NK-92 (cell line): ENCODE data around the gene PAX4.

ENCODE experiments used
- DNase-seq: peaks from one replicate; lab custom pipeline; 2025; ENCODE audit not compliant: unreplicated experiment; lab: John Stamatoyannopoulos, UW

Gene PAX4

DNA sequence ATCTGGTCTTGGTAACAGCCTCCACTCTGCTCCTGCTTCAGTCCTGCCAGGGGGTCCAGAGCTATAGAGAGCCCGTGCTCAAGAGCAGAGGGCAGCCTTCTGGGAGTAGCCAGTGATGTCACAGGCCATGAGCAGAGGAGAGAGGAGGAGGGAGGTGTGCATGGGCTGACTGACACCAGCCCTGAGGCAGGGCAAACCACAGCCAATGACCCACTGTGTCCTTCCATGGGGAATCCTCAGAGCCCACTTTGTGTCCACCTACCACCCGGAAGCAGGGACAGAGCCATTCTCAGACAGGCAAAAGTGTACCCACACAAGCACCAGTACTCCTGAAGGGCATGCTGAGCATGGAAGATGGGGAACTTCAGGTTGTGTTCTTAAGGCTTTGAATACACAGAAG, at the start of gene PAX4:
TSS of gene PAX4 (minus strand) at position 101 of the 400 bp plus-strand sequence. CDS start 2,214 bp downstream, outside the sequence.
- no peak for DNase-seq

DNA sequence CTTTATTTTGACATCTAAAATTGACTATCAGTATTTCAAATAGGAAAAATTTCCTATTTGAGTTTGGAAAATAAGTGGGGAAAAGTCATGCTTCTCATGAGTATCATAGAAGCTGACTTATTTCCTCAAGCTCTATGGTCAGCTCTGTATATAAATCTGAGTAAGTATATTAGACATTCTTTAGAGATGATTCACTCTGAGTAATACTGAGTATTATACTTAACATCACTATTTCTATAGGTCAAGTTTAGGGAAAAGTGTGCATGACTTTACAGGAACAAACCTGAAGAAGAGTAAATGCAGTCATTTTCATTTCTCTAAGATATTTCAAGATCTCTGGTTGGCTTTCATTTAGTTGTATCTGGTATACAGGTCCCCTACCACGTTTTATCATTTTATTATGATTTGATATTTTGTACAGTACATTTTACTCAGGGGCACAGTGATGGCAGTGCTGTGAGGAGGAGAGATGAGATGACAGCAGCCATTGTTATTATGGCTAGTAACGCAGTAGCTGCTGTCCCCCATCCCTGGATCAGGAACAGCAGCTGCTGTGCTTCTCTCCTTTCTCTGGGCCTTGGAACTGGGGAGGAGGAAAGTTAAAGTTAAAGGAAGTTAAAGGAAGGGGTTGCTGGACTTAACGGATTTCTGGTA, 49.2 kb upstream of the PAX4 start:
- DNase-seq = no peak

DNA sequence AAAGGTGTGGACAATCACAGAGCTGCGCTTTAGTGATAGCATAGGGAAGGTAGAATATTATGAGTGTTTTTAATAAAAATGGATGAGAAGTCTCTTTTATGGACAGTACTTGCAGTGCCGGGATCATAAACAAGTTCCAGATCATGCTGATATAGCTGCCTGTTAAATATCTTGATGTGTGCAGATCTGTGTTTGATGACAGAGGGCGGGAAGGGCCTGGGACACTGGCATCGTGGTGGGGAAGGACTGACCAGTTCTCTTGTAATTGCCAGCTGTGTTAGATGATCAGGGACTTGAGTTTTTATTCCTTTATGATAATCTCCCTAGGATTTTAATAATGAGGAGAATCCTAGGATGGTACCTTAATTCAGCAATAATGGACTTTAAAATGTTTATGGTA, 48.7 kb upstream of the PAX4 start:
- DNase-seq = no peak

DNA sequence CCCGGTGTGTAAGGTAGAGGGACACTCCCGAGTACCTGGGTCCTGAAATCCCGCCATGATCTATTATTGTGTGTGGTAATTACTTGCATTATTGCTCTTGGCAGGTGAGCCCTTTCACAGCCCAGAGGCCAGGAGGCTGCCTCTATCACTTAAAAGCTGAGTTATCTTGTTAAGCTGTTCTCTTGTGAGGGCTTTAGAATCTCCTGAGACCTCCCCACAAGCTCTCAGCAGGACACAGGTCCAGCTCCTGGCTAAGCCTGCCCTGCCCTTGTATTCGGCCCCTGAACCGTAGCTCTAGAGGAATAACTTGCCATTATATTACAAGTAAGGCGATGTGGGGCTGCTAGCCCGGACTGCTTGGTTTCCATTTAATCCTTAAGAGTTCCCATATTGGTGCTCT, 48.0 kb upstream of the PAX4 start:
- DNase-seq = no peak

DNA sequence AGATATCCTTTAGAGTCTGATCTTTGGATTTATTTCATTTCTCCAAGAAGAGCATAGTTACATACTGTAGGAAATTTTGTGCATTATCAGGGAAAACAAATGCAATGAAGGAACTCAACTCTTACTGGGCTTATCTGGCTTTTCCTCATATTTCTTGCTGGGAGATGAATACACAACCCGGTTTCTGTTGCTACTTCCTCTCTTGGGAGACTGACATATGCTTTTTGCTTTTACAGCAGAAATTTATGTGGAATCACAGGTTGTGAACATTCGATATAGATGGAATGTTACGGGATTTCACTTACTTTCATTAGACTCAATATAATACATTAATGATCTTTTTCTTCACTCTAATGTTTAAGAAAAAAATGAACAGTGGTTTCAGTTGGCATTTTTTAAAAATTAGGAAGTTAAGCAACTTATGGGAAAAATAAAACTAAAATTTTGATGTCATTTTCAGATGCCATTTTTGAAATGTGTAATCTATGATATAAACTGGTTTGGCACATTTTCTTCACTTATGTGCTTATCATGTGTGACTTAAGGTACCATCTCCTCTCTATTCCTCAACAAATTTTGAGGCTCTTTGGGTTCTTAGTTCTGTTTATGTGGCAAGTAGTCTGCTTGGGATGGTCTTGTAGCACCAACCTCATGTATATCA, 41.2 kb upstream of the PAX4 start:
- no peak for DNase-seq

GRCh38 chr7:127657500-127657899, 39.6 kb upstream of the PAX4 start:
- no peak for DNase-seq

DNA sequence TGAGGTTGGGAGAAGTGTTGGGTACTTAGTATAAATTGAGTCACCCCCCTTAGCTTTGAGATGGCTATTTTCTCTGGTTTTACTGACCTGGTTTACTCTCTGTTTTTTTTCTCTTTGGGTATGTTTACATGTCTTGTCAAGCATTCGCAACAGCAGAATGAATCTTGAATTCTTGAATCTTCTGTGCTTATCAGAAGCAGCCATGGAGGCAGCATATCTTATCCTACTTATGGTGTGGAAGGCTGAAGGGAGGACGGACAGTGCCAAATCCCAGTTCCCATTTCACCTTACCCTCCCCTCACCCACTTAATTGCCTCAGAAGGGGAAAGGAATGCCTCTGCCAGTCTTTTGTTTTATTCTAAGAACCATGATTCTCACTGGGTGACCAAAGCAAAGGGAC, 37.8 kb upstream of the PAX4 start:
- no peak for DNase-seq

- DNase-seq = no peak
Measured at GRCh38 chr7:127654404-127655394, 36.8 kb upstream of the PAX4 start.

- no peak for DNase-seq
Measured at GRCh38 chr7:127653396-127653795, 35.5 kb upstream of the PAX4 start.

DNA sequence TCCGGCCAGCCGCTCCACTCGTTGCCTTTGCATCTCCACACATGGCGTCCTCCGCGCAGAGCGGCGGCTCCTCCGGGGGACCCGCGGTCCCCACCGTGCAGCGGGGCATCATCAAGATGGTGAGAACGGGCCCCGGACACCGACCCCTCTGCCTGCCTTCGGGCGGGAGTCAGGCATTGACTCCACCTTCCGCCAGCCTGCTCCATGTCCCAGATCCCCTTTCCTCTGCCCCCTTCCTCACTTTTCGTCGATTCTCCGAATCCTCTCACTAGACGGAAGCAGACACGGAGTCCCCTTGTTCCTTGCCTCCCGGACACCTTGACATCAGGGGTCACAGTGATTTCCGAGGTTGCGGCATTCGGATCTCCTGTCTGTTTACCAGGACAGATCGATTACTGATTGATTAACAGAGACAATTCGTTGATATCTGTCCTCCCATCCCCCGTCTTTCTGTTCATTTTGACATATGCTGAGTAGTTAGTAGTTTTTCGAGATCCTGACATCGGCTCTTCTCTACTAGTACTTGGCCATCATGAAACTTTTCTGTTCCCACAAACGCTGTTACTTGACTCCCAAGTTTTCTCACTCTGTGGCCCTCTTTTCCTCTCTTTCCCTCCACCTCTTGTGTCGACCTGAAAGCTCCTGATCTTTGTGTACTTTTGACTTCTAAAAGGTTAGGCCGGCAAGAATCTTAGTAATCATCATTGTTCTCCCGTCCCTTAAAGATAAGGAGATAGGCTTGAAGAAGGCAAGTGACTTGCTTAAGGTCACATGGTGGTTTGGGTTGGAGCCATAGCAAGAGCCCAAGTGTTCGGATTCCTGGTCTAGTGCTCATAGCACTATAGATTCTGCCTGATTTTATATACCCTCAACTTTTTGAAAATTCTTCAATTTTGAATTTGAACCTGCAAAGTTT, 34.6 kb upstream of the PAX4 start:
- DNase-seq = no peak

DNA sequence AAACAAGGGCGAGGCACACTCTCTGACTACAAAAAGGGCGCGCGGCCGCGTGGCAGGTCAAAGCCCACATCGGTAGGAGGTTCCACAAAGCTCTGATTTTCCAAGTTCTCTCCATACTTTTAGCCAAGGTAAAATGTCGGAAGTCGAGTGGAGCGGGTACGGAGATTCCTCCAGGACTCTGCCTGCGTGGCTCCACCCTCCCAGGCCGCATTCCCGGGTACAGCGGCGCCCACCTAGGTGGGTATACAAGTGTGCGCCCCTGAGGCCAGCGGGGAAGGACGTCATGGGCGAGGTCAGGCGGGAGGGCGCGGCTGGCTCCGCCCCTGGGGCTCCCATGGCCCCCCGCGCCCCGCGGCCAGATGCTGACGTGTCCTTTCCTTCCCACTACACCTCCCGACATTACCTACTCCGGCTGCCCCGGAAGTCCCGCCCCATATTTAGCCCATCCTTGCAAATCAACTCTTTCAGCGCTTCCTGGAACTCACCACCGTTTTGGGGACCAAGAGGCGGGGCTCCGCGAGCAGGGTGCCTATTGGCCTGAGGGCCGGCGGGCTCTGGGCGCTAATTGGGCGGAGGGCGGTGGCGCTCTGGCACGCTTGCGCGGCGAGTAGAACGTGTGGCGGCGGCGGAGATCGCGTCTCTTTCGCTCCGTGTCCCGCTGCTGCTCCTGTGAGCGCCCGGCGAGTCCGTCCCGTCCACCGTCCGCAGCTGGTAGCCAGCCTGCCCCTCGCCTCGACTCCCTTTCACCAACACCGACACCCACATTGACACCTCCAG, 33.8 kb upstream of the PAX4 start, which contains the start of gene SND1:
TSS of gene SND1 (plus strand) at position 639 of the 777 bp plus-strand sequence. CDS start 180 bp downstream, outside the sequence.
- peak; percentile 90 for DNase-seq

DNA sequence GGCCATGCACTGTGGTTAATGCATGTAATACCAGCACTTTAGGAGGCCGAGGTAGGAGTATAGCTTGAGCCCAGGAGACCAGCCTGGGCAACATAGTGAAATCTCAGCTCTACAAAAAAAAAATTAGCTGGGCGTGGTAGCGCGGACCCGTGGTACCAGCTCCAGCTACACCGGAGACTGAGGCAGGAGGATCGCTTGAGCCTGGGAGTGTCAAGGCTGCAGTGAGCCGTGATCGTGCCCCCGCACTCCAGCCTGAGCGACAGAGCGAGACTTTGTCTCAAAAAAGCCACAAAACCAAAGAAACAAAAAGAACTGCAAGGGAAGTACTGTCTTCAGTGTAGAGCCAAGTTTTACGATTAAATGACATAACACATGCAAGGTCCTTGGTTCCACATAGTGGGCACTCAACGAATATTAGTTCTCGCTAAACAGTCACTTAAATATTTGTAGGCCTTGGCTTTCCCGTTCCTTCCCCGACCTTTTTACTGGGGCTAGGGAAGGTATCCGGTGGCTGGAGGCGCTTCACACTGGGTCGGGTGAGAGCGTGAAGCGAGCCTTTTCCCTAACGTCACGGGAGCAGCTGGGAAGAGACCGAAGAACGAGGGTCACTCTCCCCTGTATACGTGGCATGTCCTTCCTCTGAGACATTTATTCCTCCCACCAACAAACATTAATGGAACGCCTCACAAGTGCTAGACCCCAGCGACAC, 33.1 kb upstream of the PAX4 start:
- no peak for DNase-seq

DNA sequence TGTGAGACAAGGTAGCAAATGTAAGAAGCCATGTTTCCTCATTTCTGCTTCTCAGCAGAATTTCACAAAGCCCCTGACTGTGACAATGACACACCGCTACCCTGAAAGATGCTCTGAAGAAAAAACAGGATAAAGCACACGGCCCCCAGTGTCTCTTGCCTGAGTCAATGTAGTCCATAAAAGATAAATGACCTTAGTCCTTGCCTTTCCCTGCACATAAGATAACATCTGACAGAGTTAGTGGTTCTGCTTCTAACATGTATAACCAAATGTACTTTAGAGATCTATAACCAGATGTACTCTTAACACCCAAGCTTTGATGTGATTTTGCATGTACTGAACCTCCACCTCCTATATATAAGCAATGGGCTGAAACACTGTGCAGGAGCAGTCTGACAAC, 31.0 kb upstream of the PAX4 start:
- DNase-seq = no peak

DNA sequence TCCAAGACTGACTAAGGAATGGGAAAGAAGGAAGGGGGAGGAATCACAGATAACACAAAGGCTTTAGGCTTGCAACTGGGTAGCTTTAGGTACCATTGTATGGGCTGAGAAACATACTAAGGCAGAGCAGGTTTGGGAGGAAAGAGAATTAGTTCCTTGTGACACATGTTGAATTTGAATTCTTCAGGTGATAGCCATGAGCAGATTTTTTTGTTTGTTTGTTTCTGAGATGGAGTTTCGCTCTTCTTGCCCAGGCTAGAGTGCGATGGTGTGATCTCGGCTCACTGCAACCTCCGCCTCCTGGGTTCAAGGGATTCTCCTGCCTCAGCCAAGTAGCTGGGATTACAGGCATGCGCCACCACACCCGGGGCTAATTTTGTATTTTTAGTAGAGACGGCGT, 29.7 kb upstream of the PAX4 start:
- no peak for DNase-seq

DNA sequence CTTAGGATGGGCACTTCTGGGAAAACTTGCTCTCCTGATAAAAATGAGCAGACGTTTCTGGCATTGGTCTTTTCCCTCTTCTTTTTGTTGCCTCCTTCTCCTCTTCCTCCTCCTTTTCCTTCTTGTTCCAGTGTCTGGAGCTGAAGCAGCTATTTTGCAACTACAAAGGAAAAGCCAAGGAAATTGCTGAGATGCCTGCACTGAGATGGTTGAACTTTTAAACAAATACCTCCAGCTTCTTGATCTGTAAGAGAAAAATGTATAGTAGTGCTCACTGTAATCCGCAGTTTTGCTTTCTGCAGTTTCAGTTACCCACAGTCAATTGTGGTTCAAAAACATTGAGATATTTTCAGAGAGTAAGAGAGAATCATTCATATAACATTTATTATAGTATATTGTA, 26.5 kb upstream of the PAX4 start:
- DNase-seq = no peak

DNA sequence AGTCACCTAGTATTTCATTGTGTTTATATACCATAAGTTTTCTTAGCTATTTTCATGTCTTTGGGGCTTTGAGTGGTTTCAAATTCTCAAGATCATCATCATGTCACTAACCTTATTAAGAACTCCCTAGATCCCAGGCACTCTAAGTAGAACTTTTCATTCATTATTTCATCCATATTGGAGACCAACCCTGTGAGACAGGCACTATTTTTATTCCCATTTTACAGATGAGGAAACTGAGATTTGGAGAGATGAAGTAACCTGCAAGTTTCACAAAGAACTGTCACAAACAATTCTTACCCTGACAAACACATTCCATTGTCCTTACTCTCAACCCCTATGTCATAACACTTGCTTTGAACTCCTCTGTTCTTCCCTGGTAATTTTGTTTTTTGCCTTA, 20.3 kb upstream of the PAX4 start:
- no peak for DNase-seq

DNA sequence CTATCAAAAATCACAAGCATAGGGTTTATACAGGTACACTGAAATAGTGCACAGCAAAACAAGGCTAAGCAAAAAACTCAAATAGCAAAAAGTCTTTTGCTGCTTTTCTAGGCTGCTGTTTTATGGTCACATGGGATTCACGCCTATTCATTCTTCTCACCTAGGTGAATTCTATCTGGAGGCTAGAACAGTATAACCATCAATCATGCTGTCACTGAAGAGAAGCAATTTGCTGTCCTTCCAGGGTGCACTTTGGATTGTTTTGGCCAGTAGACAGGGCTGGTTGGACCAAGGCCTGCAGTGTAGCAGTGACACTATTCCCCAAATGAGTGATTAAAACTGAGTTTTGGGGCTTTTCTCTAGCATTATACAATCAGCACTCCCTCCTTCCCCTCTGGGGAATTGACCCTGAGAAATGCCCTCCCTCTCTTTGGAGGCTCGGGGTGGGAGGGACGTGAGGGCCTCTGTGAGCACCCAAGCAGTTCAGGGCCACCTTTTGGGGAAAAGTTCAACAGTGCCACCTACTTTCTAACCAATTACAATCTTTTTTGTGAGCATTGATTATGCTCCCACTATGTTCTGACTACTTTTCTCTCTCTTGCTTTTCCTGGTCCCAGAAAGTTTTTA, 17.8 kb upstream of the PAX4 start:
- DNase-seq = no peak

DNA sequence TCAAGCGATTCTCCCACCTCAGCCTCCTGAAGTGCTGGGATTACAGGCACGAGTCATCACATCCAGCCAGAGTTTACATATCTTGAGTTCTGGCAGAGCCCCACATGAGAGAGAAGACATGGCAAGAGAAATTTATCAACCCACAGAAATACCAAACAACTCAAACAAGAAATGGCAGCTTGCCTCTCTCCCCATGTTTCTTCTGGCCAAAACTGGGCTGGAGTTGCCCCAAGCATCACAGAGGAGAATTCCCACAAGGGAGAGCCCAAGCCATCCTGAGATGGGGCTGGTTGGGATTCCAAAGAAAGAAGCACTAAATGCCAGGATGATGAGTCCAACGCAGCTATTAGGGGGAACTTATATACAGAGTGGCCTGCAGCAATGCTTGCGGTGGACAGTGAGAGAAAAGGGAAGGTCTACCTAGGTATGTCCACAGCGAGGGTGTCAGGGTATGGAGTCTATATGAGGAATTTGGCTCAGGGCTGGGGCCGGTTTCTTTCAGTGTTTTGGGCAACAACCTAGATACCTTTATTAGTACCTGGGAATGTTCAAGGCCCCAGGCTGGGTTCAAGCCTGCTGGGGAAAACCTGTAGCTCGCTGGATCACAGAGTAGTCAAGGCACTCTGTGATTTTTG, 14.5 kb upstream of the PAX4 start:
- no peak for DNase-seq
